GM12878 (cell line): Measurements from ENCODE around the gene CDCP2. TPM values are rescaled to one million over a fixed set of nuclear protein-coding genes. Genes with fewer than 3 reads are reported as not detected.

ENCODE experiments used
- ATAC-seq: fragments of 200-7000 bp; cut with Tn5 transposase; 3 replicates; pipeline ENCODE4 v1.9.1; 2020; ENCODE audit warnings: mild to moderate bottlenecking, moderate library complexity
- BruUV-seq: library from RNA; stranded (reverse); fragments of 400-500 nt; replicated peaks from 2 replicates; lab custom pipeline; 2021; lab: Mats Ljungman, UMichigan
- CTCF ChIA-PET: fragments of 300-600 bp; sonication (Branson Sonifier 250); formaldehyde crosslinking; extraction: SDS; loops from one replicate; lab custom pipeline; 2021; ENCODE audit warnings: inconsistent platforms; lab: Yijun Ruan, JAX
- POLR2A ChIA-PET: fragments of 350-600 bp; formaldehyde crosslinking; extraction: SDS; loops from one replicate; lab custom pipeline; 2021; ENCODE audit warnings: inconsistent platforms; lab: Charles Lee
- RAD21 ChIA-PET: fragments of 300-600 bp; sonication (Branson Sonifier 250); formaldehyde crosslinking; loops from one replicate; lab custom pipeline; 2023; ENCODE audit warnings: antibody characterized with exemption; ENCODE audit not compliant: unreplicated experiment; lab: Charles Lee
- SMC1A ChIA-PET: fragments of 300-600 bp; sonication (Branson Sonifier 250); formaldehyde crosslinking; loops from one replicate; lab custom pipeline; 2023; ENCODE audit not compliant: unreplicated experiment, uncharacterized antibody; lab: Charles Lee
- DNase-seq: peaks from one replicate; pipeline ENCODE4 v3.0.0-alpha.2; 2011; ENCODE audit warnings: low read depth, low spot score
- FAIRE-seq: peaks from 3 replicates; lab custom pipeline; 2011; peaks lifted over from hg19 to GRCh38; lab: Jason Lieb, UNC
- H2AFZ ChIP-seq: 2 replicates; pipeline ENCODE4 v1.6.0; 2011; ENCODE audit warnings: low read depth, low read length, control low read depth; ENCODE audit not compliant: control insufficient read depth
- H3K27ac ChIP-seq: 2 replicates; pipeline ENCODE4 v1.5.1; 2011; ENCODE audit warnings: control low read depth; ENCODE audit not compliant: control insufficient read depth, insufficient read depth
- H3K27me3 ChIP-seq, 2 experiments: replicated peaks in 1 of 2; 2 replicates each; pipeline versions ENCODE4 v1.6.0 to v1.6.1; 2011; ENCODE audit warnings: low read length in 1 of 2; ENCODE audit not compliant: control insufficient read depth in 2 of 2, insufficient read depth in 2 of 2
- H3K36me3 ChIP-seq, 2 experiments: 2 replicates each; pipeline ENCODE4 v1.5.1; 2011; ENCODE audit warnings: low read length in 1 of 2; ENCODE audit not compliant: control insufficient read depth in 2 of 2, insufficient read depth in 2 of 2
- H3K4me1 ChIP-seq: 2 replicates; pipeline ENCODE4 v1.6.1; 2011; ENCODE audit warnings: mild to moderate bottlenecking, low read length, moderate library complexity, mixed read lengths; ENCODE audit not compliant: control insufficient read depth, insufficient read depth
- H3K4me2 ChIP-seq: 2 replicates; pipeline ENCODE4 v1.6.0; 2011; ENCODE audit warnings: control low read depth; ENCODE audit not compliant: control insufficient read depth, insufficient read depth
- H3K4me3 ChIP-seq: fragments of 200-600 bp; sonication (generic); 2 replicates; pipeline ENCODE4 v1.5.1; 2016
- H3K79me2 ChIP-seq: 2 replicates; pipeline ENCODE4 v1.6.0; 2011; ENCODE audit warnings: low read length; ENCODE audit not compliant: control insufficient read depth, insufficient read depth
- H3K9ac ChIP-seq: 2 replicates; pipeline ENCODE4 v1.8.0; 2011; ENCODE audit warnings: low read length, control low read depth, mixed read lengths; ENCODE audit not compliant: control insufficient read depth, insufficient read depth
- H3K9me3 ChIP-seq: replicated peaks from 3 replicates; pipeline ENCODE4 v1.5.1; 2011; ENCODE audit warnings: mild to moderate bottlenecking, low read length; ENCODE audit not compliant: control insufficient read depth, insufficient read depth
- H4K20me1 ChIP-seq: 2 replicates; pipeline ENCODE4 v1.6.0; 2011; ENCODE audit not compliant: control insufficient read depth, insufficient read depth
- CBX5 ChIP-seq: sonication (generic); IDR thresholded peaks from 2 replicates; pipeline ENCODE4 v1.6.1; 2016; ENCODE audit warnings: low read depth, moderate library complexity, mild to moderate bottlenecking, inconsistent platforms
- CEBPB ChIP-seq, 2 experiments: fragments of 150-350 bp in 1 of 2; IDR thresholded peaks; 2 replicates each; pipeline ENCODE4 v1.6.1; 2012 to 2014; ENCODE audit warnings: low read depth in 2 of 2, low read length in 2 of 2, borderline replicate concordance in 1 of 2, inconsistent platforms in 1 of 2
- CEBPZ ChIP-seq: fragments of 150-350 bp; IDR thresholded peaks from 2 replicates; pipeline ENCODE4 v1.6.1; 2016; ENCODE audit warnings: low read depth, low read length
- IRF5 ChIP-seq: fragments of 450-650 bp; IDR thresholded peaks from 2 replicates; pipeline ENCODE4 v1.6.1; 2017; ENCODE audit warnings: borderline replicate concordance
- JUNB ChIP-seq: IDR thresholded peaks from 2 replicates; pipeline ENCODE4 v1.6.1; 2016; ENCODE audit warnings: antibody characterized with exemption, mild to moderate bottlenecking
- KLF5 ChIP-seq: fragments of 450-650 bp; IDR thresholded peaks from 2 replicates; pipeline ENCODE4 v1.6.1; 2014; ENCODE audit warnings: mild to moderate bottlenecking; ENCODE audit not compliant: partially characterized antibody
- POLR2AphosphoS2 ChIP-seq: IDR thresholded peaks from 2 replicates; pipeline ENCODE4 v1.6.1; 2011; ENCODE audit warnings: low read depth, mild to moderate bottlenecking, low read length, improper control_type of control experiment, moderate library complexity
- RAD21 ChIP-seq: IDR thresholded peaks from 2 replicates; pipeline ENCODE4 v1.6.1; 2011; ENCODE audit warnings: mild to moderate bottlenecking, low read depth, low read length, moderate library complexity; ENCODE audit not compliant: insufficient read depth
- RELB ChIP-seq: fragments of 450-650 bp; IDR thresholded peaks from 2 replicates; pipeline ENCODE4 v1.6.1; 2017; ENCODE audit warnings: low read depth, mild to moderate bottlenecking, moderate library complexity
- SMARCA5 ChIP-seq: fragments of 450-650 bp; IDR thresholded peaks from 2 replicates; pipeline ENCODE4 v1.6.1; 2017; ENCODE audit warnings: mild to moderate bottlenecking
- ZNF384 ChIP-seq: IDR thresholded peaks from 2 replicates; pipeline ENCODE4 v1.6.1; 2012; ENCODE audit warnings: low read depth, mild to moderate bottlenecking, low read length, improper control_type of control experiment, borderline replicate concordance
- WGBS: methylation state at CpG from one replicate; pipeline ENCODE4 v1.1.6; 2016; ENCODE audit warnings: low lambda C conversion rate; ENCODE audit not compliant: insufficient replicate concordance, insufficient coverage; ENCODE audit errors: missing lambda C conversion rate; 5-methylcytosine and 5-hydroxymethylcytosine counted together
- in situ Hi-C: fragments of 300-500 bp; cut with MboI; formaldehyde crosslinking; loops from 9 replicates; pipeline ENCODE4 v1.14.3; 2018; ENCODE audit warnings: mixed read lengths
- intact Hi-C: fragments of 100-400 bp; cut with micrococcal nuclease; formaldehyde crosslinking; loops from one replicate; pipeline ENCODE4 v1.14.2; 2022; ENCODE audit not compliant: unreplicated experiment
- polyA plus RNA-seq, 11 experiments: library from polyadenylated mRNA; depleted of rRNA in 4 of 11; unstranded in 6 of 11; stranded (reverse) in 5 of 11; fragments of >200 nt; fragmentation: Nextera tagmentation in 4 of 11; fragmentation: Illumina TruSeq in 1 of 11; extraction: Ambion mirVana in 4 of 11; extraction: Trizol in 1 of 11; gene quantifications; 1 replicate in 1 of 11; 2 replicates in 10 of 11; pipeline versions ENCODE4 v1.2.1 to v1.2.3, GENCODE V29; 2011 to 2016; ENCODE audit warnings: inconsistent platforms in 2 of 11, missing spikeins in 2 of 11, low read depth in 1 of 11
- total RNA-seq, 4 experiments: library from RNA; depleted of rRNA in 3 of 4; stranded (reverse); fragments of >200 nt in 3 of 4; fragmentation: Illumina TruSeq in 1 of 4; extraction: Trizol in 1 of 4; gene quantifications; 2 replicates each; pipeline versions ENCODE4 v1.2.1 to v1.2.3, GENCODE V29; 2013 to 2021

The CDCP2 gene
- total and polyA plus RNA-seq, 10 of the 15 experiments (the other 5 are each of a cell fraction or from before 2014, with no cell fraction given): 0.06 TPM; not detected in 9

- WGBS: 96% methylated on average over 25 of the region's 25 CpGs
- Histone ChIP-seq H3K4me1 (no peaks in the 10 kb centered on the region), H3K4me2 (no peak overlapping the region), H3K27ac (no peak overlapping the region), H3K9ac (no peak overlapping the region), H3K4me3 (no peak overlapping the region), H4K20me1 (no peaks in the 10 kb centered on the region), H3K36me3 (peaks cover 3 to 6% of the 10 kb centered on the region in 2 experiments; a peak in 3 of 4 replicates), H3K9me3 (no peaks in the 10 kb centered on the region), H3K79me2 (no peaks in the 10 kb centered on the region), H2AFZ (no peak overlapping the region), H3K27me3 (no peaks in the 10 kb centered on the region)
- intact Hi-C loops: no loop called here
- SMC1A ChIA-PET: no interaction called here
- TF ChIP-seq RAD21 (no peak), IRF5 (no peak), ZNF384 (no peak), CEBPZ (no peak), JUNB (no peak), CEBPB (IDR thresholded peaks at IDR 0.05; ENCODE audit: borderline replicate concordance in 1 of 2, low read depth in 2 of 2, low read length in 2 of 2) (no peak), KLF5 (no peak), SMARCA5 (no peak), RELB (no peak), POLR2AphosphoS2 (no peak), CBX5 (no peak)
- DNase-seq: no peak
- FAIRE-seq: no peak
- CTCF ChIA-PET: no interaction called here
- BruUV-seq: no TSS peak
- RAD21 ChIA-PET: no interaction called here
- in situ Hi-C loops: no loop called here
- POLR2A ChIA-PET: no interaction called here
- ATAC-seq: no peak
These were observed 56.4 kb downstream of the CDCP2 start for GRCh38 chr1:54096227-54096876.
